NCI-H1694 (cell line): ENCODE data around the gene ATP5F1D.

ENCODE experiments used
- DNase-seq: peaks from one replicate; lab custom pipeline; 2025; lab: John Stamatoyannopoulos, UW

ATP5F1D gene

GRCh38 chr19:1259206-1259875 is 17.8 kb downstream of the ATP5F1D start:
- DNase-seq: no peak

- DNase-seq: no peak
These were observed 18.6 kb downstream of the ATP5F1D start for GRCh38 chr19:1259876-1260748.

- peak; percentile 67 for DNase-seq
These were observed 19.4 kb downstream of the ATP5F1D start for GRCh38 chr19:1260749-1261537.

GRCh38 chr19:1261538-1261797 is 19.9 kb downstream of the ATP5F1D start:
- DNase-seq: no peak

- DNase-seq: no peak
These were observed 20.5 kb downstream of the ATP5F1D start for GRCh38 chr19:1261798-1262622.

DNA sequence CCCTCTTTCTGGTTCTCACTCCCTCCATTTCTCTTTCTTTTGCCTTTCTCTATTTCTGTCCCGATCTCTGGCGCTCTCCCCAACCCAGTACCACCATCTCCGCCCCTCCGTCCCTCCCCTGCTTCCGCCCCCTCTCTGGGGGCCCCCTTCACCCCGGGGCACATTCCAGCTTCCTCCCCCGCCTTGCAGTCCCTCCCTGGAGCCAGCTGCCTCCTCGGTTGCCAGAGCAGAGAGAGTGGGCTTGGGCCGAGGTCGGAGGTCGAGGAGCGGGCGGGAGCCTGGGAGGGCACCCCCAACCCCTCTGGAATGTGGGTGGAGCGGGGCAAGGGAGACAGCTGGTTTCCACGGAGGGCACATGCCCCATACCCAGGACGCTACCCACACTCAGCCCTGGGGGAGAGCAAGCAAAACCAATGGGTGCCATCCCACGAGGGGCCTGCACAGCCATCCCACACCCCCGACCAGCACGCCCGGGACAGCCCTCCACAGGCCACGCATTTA is 21.1 kb downstream of the ATP5F1D start:
- no peak for DNase-seq

DNA sequence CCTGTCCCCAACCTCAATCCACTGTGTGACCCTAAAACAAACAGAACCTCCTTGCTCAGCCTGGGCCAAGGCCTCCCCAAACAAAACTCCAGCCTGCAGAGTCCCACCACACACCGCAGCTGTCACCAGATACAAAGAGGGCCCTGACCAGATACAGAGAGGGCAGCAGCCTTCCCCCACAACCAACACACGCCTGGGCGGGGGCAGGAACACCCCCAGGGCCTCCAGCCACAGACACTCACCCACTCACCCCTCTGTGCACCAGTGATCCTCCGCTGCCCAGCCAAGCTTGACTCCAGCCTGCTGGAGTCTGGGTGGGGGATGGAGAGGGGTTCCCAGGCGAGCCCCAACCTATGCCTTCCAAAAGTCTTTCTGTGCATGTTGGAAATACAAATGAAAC is 21.6 kb downstream of the ATP5F1D start:
- DNase-seq: no peak

- DNase-seq: no peak
These were observed 23.5 kb downstream of the ATP5F1D start for GRCh38 chr19:1264801-1265614.

GRCh38 chr19:1265615-1266128 is 24.1 kb downstream of the ATP5F1D start:
- DNase-seq: no peak

DNA sequence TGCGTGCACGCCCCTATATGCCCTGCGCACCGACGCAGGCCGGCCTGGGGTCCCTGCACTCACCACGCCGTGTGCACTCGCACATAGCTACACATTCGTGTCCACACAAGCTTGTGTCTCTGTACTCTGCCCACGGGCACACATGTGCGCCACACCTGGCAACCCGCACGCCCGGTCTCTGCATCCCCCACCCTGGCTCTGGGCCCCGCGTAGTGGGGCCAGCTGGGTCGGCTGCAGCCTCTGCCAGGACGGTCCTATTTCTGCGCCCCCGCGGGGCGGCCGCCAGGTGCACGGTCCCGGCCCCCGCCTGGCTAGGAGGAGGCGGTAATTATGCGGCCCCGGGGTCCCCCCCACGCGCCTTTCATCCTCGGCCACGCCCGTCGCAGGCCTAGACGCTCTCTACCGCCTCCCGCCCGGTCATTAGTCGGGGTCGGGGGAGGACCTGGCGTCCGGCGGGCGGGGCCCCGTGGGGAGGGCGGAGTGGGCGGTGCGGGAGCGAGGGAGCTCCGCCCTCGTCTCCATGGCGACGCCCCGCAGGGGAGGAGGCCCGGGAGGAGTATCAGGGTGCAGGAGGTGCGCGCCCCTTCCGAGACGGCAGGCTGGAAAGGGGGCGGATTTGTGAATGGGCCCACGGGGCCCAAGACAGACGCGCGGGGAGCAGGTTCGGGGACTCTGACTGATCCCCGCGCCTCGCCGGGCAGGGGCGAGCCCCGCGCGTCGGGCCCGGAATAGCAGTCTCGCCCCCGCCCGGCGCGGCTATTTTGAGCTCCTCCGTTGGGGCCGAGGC is 24.8 kb downstream of the ATP5F1D start:
- no peak for DNase-seq

DNA sequence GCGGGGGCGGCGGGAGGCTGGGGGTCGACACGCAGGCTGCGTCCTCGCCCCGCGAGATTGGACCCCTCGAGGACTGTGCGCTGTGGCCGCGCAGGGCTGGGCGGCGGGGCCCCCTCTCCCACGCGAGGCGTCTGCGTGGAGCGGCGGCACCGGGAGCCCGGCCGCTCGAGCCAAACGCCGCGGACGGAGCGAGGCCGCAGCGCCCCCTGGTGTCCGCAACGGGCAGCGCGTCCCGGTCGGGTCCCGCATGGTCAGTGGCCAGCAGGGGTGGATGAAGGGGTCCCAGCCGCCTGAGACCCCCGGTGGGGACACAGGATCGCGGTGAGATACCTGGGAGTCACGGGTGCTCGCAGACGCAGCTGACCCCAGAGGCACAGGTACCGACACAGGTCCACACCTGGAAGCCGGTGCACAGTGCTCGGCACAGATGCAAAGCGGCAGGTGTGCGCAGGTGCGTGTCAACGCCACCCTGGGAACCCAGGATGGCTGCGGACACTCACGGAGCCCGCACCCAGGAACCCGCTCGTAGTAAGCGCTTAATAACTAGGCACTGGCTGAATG is 25.4 kb downstream of the ATP5F1D start:
- DNase-seq: no peak

DNA sequence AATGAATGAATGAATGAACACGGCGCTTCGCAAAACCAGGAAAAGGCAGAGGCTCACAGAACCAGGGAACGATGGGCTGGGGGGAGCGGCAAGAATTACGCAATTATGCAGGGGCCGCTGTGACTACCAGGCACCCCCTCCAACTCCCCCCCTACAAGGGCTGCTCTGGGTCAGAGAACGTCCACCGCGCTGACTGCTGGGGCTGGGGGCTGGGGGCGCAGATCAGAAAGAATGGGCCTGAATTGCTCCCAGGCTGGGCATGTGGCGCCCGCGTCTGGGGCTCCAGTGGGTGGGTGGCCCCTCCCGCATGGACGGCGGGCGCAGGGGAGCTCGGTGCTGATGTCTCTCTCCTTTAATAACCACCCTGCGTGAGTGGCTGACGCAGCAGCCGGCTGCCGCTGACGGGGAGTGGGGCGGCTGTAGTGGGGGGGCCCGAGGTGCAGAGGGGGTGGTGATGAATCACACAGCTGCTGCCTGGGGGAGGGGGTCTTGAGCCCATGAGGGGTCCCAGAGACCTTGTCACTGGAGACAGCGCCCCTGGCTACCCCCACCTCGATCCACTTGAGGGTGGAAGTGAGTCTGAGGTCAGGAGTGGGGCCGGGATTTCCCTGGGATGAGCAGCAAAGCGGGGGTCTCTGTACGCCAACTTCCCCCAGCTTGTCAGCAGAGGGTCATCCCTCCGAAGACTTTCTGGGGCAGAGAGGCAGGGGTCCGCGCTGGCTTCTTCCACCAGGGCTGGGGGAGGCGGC is 26.1 kb downstream of the ATP5F1D start:
- DNase-seq: no peak

GRCh38 chr19:1268226-1269064 is 26.9 kb downstream of the ATP5F1D start:
- no peak for DNase-seq

GRCh38 chr19:1269065-1269477 is 27.5 kb downstream of the ATP5F1D start, which contains the start of gene CIRBP:
Gene CIRBP (plus strand): TSS chr19:1269332. CDS start chr19:1270934, 1,602 bp downstream.
- DNase-seq: peak; percentile 94

GRCh38 chr19:1269478-1270212 is 28.1 kb downstream of the ATP5F1D start:
- peak; percentile 22 for DNase-seq

DNA sequence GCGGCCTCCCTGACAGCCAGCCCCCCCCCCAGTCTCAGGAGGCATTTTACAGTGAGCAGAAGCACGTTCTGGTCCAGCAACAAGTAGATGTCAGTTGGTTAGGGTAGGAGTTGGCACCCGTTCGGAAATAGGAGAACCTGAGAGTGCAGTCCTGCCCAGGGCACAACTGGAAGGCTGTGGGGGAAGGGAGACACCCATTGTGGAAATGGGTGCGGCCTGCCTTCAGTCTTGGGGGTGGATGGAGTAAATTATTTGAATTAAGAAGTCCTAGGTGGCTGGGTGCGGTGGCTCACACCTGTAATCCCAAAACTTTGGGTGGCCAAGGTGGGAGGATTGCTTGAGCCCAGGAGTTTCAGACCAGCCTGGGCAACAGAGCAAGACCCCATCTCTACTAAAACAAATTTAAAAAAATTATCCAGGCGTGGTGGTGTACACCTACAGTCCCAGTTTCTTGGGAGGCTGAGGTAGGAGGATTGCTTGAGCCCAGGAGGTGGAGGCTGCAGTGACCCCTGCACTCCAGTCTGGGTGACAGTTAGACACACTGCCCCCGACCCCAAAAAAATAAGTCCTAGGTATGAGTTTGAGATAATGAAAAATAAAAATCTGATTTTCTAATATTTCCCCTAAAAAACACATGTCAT is 28.8 kb downstream of the ATP5F1D start:
- no peak for DNase-seq
